ENCODE data around the gene DNM3.

DNM3 gene

DNA sequence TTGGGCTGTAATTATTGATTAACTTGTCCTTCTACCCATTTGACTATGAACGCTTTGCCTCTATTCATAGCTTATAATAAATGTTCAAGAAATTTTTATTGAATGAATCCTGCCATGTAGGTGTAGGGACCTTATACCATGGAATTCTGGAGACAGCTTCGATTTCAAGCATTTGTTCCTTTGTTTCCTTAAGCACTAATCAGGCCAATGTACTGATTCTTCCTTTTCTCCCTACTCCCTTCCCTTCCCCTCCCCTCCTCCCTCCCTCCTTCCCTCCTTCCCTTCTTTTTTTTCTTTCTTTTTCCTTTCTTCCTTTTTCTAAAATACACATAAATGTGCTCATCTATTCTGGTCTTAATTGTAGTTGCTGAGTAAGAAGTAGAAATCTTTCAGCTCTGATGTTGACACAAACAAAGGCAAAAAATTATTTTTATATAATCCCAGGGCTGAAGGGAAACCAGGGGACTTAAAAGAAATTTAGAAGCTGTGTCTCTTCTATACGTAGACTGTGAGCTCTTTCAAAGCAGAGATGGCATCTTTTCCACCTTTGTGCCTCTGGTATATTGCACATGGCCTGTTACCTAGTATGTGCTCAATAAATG lies 24.9 kb upstream of the DNM3 start:
- TF ChIP-seq, protein P1, sequence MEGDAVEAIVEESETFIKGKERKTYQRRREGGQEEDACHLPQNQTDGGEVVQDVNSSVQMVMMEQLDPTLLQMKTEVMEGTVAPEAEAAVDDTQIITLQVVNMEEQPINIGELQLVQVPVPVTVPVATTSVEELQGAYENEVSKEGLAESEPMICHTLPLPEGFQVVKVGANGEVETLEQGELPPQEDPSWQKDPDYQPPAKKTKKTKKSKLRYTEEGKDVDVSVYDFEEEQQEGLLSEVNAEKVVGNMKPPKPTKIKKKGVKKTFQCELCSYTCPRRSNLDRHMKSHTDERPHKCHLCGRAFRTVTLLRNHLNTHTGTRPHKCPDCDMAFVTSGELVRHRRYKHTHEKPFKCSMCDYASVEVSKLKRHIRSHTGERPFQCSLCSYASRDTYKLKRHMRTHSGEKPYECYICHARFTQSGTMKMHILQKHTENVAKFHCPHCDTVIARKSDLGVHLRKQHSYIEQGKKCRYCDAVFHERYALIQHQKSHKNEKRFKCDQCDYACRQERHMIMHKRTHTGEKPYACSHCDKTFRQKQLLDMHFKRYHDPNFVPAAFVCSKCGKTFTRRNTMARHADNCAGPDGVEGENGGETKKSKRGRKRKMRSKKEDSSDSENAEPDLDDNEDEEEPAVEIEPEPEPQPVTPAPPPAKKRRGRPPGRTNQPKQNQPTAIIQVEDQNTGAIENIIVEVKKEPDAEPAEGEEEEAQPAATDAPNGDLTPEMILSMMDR (IDR thresholded peaks at IDR 0.05; ENCODE audit: low read depth, low read length, missing control alignments), result no peak
- no peak overlapping the region for H3K4me3 ChIP-seq (ENCODE audit: low read depth, low read length)
- no peak for DNase-seq (ENCODE audit: low read depth)

DNA sequence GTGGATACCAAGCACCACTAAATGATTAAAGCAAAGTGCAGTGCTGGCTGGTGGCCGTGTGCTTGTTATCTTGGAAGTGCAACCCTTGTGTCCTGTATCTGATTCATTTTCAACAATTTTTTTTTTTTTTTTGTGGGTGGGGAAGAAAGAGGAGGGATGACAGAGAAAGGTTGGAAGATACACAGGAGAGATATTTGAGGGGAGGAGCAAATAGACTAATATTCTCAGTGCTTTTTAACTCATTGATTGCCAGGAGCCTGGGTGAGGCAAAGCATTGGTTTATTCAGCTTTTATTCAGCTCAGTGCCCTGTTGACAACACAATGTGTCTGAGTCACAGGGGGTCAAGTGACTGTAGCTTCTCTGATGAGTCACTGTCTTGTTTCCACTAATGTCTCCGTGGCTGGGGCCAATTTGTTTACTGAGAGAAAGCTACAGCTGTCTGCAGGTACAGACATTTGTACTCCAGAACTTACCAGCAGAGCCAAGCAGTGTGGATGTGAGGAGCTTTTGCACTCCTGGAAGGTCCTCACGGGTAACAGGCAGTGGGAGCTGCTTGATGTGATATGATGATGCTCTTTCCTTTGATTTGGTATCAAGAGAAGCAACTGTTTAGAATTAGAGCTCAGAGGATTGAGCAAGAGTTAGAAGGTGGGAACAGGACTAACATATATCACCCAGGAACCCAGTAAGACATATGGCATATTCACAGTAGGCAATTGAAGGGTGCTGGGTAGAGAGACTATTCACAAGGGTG lies 23.6 kb upstream of the DNM3 start:
- TF ChIP-seq, protein P1 (IDR thresholded peaks at IDR 0.05; ENCODE audit: low read depth, low read length, missing control alignments), result no peak
- no peak overlapping the region for H3K4me3 ChIP-seq (ENCODE audit: low read depth, low read length)
- DNase-seq (ENCODE audit: low read depth), result no peak

DNA sequence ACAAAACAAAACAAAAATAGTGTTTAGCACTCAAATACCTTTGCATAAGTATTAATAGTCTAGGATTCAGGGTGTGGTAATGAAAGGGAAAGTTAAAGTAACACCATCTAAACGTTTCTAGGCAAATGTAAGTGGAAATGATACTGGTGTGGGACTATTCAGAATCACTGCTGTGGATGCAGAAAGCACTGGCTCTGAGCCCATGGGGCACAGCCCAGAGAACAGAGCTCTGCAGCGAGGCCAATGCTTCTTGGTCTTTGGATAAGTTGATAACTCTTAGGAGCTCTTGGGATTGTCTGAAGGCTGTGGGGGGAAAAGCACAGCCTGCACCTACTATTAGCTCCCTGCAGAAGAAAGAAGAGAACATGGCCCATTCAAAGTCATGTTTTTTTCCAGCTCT lies 21.4 kb upstream of the DNM3 start:
- TF ChIP-seq, protein P1 (IDR thresholded peaks at IDR 0.05; ENCODE audit: low read depth, low read length, missing control alignments), result no peak
- no peak overlapping the region for H3K4me3 ChIP-seq (ENCODE audit: low read depth, low read length)
- no peak for DNase-seq (ENCODE audit: low read depth)

DNA sequence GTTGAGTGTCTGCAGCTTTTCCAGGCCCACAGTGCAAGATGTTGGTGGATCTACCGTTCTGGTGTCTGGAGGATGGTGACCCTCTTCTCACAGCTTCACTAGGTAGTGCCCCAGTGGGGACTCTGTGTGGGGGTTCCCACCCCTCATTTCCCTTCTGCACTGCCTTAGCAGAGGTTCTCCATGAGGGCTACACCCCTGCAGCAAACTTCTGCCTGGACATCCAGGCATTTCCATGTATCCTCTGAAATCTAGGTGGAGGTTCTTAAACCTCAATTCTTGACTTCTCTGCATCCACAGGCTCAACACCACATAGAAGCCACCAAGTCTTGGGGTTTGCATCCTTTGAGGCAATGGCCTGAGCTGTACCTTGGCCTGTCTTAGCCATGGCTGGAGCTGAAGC lies 14.3 kb upstream of the DNM3 start:
- no peak overlapping the region for H3K4me3 ChIP-seq (ENCODE audit: low read depth, low read length)
- TF ChIP-seq, protein P1 (IDR thresholded peaks at IDR 0.05; ENCODE audit: low read depth, low read length, missing control alignments), result no peak
- no peak for DNase-seq (ENCODE audit: low read depth)

DNA sequence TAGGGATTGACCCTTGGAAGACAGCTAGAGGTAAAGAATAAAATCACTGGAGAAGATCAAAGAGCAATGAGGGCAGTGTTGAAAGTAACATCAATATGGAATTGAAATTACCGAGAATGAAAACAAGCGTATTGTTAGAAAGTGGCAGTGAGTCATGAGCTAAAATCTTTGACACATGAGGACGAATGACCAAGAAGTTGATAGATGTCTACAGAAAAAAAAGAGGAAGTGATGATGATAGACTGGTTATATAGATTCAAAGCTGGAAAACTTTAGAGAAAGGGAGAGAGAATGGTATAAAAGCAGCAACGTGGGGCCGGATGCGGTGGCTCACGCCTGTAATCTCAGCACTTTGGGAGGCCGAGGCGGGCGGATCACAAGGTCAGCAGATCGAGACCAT lies 12.5 kb upstream of the DNM3 start:
- H3K4me3 ChIP-seq (ENCODE audit: low read depth, low read length), result no peak overlapping the region
- DNase-seq (ENCODE audit: low read depth), result no peak
- TF ChIP-seq, protein P1 (IDR thresholded peaks at IDR 0.05; ENCODE audit: low read depth, low read length, missing control alignments), result no peak

DNA sequence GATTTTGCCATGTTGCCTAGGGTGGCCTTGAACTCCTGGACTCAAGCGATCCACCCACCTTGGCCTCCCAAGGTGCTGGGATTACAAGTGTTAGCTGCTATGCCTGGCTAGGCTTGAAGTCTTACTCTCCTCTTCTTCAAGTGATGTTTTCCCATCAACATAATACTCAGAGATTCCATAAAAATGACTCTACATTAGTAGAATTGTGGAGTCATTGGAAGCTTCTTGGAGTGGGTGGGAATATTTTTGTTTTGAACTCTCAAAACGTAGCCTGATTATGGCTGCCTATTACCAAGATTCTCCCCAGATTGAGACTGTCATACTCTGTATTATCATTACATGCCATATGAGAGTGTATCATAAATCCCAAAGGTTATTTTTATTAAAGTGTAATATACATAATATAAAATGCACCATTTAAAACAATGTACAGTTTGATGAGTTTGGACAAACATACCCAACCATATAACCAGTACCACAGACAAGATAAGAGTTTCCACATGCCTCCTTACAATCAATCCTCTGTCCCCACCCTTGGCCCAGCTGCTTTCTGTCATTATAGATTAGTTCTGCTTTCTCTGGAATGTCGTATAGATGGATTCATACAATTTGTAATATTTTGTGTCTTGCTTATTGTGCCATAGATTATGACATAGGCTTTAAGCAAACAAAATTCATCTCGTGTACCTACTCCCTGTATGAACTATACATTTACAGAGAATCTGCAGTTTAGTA lies 8.0 kb upstream of the DNM3 start:
- no peak overlapping the region for H3K4me3 ChIP-seq (ENCODE audit: low read depth, low read length)
- DNase-seq (ENCODE audit: low read depth), result no peak
- TF ChIP-seq, protein P1 (IDR thresholded peaks at IDR 0.05; ENCODE audit: low read depth, low read length, missing control alignments), result no peak
